NCI-H345 treated with DMSO at 0.1 percent for 48 hours (cell line): ENCODE data around the gene SASS6.
"Not testable (repeated sequence)": the region's sequence is repeated elsewhere in the genome, so short reads cannot be mapped to it uniquely, and the experiment has no call there.

Experiments
- DNase-seq: peaks from one replicate; lab custom pipeline; 2025; ENCODE audit not compliant: unreplicated experiment; lab: John Stamatoyannopoulos, UW

SASS6 gene

GRCh38 chr1:100051401-100051800, 81.3 kb downstream of the SASS6 start:
- no peak for DNase-seq

GRCh38 chr1:100050139-100050538, 82.6 kb downstream of the SASS6 start:
- no peak for DNase-seq

GRCh38 chr1:100047235-100047708, 85.5 kb downstream of the SASS6 start:
- DNase-seq: not testable (repeated sequence)

- DNase-seq: no peak
Measured at GRCh38 chr1:100045206-100045605, 87.5 kb downstream of the SASS6 start.

- no peak for DNase-seq
Measured at GRCh38 chr1:100039591-100039990, 93.1 kb downstream of the SASS6 start.

DNA sequence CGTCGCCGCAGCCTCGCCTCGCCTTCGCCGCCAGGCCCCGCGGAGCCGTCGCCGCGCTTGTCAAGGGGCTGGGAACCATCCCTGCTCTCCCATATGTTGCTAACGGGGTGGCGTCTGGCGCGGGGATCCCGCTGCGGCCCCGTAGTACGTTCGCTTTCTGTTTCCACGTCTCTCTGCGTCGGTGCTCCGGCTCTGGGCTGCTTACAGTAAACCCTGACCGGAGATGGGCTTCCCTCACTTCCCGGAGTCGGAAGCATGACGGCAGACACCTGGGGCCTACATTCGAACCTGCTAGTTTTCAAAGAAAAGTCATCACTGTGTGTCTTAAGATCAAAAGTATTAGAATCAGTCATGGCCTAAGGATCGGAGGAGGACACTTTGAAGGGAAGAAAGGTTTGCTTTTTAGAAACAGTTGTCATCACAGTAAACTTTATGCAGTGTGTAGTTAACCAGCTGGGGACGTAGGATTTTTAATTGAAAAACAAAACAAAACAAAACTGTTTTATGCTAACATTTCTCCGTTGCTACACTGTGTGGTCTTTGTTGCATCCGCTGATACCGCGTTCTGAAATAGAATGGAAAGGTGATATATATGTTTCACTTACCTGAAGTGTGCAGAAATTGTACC, 94.0 kb downstream of the SASS6 start:
- DNase-seq: no peak

DNA sequence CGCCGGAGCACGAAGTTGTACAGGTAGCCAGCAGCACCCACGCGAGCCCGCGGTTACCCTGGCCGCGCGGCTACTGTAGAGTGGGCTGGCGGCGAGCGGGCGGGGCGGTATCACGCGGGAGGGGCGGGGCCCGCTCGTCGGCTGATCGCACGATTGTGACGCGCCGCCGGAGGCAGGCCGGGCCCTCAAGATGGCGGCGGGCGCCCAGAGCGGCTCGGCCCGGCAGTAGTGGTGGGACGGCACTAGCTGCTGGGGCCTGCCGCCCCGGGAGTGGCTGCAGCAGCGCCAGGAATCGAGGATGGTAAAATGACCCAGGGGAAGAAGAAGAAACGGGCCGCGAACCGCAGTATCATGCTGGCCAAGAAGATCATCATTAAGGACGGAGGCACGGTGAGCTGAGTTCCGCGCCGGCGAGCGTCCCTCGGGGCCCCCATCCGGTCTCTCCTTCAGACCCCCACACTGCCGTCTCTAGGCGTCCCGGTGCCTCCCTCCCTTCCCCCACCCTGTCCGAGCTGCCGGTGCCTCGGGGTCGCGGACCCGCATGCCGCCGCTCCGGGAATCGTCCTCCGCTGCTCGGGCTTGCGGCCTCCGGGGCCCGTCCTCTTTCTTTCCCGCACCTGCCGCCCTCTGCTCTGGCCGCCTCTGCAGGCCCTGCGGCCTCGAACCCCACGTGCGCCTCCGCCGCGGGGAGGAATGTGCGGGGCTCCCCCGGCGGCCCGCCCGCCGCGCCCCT, 94.6 kb downstream of the SASS6 start:
- peak; percentile 55 for DNase-seq

DNA sequence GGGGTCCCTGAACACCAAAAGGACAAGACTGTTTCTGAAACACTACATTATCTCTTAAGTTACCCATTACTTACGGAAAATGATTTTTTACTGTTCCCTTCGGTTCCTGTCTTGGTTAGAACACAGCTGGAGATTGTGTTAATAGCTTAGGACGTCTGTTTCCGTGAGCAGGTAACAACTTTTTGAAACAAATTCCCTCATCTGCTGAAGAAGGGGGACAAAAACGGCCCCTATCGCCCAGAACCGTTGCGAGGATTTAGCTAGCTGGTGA, 95.1 kb downstream of the SASS6 start:
- no peak for DNase-seq

DNA sequence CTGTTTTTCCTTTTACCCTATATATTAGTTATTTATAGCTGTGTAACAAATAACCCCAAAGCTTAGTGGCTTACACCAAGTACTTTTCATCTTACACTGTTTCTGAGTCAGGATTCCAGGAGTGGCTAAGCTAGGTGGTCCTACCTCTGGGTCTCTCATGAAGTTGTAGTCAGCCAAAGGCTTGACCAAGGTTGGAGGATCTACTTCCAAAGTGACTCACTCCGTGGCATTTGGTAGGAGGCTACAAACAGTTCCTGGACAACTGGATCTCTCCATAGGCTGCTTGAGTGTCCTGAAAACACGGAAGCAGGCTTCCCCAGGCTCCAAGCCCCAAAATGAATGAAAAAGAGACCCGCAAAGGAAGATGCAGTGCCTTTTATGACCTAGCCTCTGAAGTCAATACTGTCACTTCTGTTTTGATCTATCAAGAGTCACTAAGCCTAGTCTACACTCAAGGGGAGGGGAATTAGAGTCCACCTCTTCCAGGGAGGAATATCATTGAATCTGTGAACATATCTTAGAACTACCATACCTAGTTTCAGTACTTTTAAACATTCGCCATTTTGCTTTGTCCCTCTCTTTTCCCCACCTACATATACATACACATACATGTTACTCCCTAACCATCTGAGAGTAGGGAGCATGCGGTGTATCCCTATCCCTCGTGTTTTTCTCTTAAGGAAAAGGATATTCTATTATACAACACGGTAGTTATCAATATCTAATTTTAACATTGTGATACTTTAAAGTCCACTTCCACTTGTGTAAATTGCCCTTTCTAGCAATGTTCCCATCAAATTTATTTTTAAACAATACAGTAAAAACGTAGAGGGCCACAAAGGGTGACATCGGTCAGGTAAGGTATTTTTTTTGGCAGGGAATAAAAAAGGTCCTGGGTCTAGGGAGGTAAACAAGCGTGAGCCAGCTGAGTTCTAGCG, 95.7 kb downstream of the SASS6 start:
- no peak for DNase-seq

DNA sequence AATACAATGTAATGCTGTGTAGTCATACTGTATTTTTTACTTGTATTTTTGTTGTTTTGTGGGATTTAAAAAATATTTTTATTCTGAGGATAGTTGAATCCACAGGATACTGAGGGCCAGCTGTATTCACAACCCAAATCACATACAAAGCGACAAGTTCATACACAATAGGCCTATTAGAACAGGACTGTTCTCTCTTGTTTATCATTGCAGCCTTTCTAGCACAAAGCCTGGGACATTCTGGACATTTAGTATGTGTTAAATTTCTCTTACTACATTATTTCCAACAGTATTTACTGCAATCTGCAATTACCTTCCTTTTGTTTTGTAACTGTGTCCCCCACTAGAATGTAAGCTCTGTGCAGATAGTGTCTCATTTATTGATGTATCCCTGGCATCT, 97.5 kb downstream of the SASS6 start:
- DNase-seq: no peak

- no peak for DNase-seq
Measured at GRCh38 chr1:100034470-100034869, 98.3 kb downstream of the SASS6 start.
